ENCODE measurements around the gene TSPAN15. TPM values are rescaled to one million over a fixed set of nuclear protein-coding genes. Genes with fewer than 3 reads are reported as not detected.

The TSPAN15 gene
- polyA plus RNA-seq, 1 donor (not counting 4 experiments of a cell fraction or from before 2014, with no cell fraction given), result 2.1 TPM

GRCh38 chr10:69434926-69435325, 16.3 kb upstream of the TSPAN15 start:
- Histone ChIP-seq H3K4me1 (ENCODE audit: control insufficient read depth, extremely low read depth, insufficient read depth, low read length) (peaks cover 27% of the 10 kb centered on the region), H3K9me1 (ENCODE audit: control insufficient read depth, extremely low read depth, insufficient read depth, low read length) (no peaks in the 10 kb centered on the region), H3K4me2 (ENCODE audit: control insufficient read depth, extremely low read depth, insufficient read depth, low read depth, low read length) (no peak overlapping the region), H3K27ac (ENCODE audit: control insufficient read depth, insufficient read depth, low read length) (no peak overlapping the region), H3K27me3 (ENCODE audit: control insufficient read depth, extremely low read depth, insufficient read depth, low read length) (no peaks in the 10 kb centered on the region), H2AFZ (ENCODE audit: control insufficient read depth, low read length) (no peak overlapping the region), H3K79me2 (ENCODE audit: control insufficient read depth, insufficient read depth, low read length) (no peaks in the 10 kb centered on the region), H3K9ac (ENCODE audit: control insufficient read depth, extremely low read depth, insufficient read depth, low read length) (no peak overlapping the region), H3K36me3 (ENCODE audit: control insufficient read depth in 2 of 2, extremely low read depth in 1 of 2, insufficient read depth in 2 of 2, low read length in 2 of 2) (no peaks in the 10 kb centered on the region), H4K20me1 (ENCODE audit: control insufficient read depth, extremely low read depth, insufficient read depth, low read length) (no peaks in the 10 kb centered on the region), H3K4me3 (ENCODE audit: control insufficient read depth in 2 of 3, extremely low read depth in 1 of 3, insufficient read depth in 2 of 3, low read depth in 1 of 3, low read length in 3 of 3) (no peak overlapping the region), H3K9me3 (ENCODE audit: control insufficient read depth, low read depth, low read length) (no peaks in the 10 kb centered on the region)
- no peak for DNase-seq (ENCODE audit: low read depth, low spot score)
- dilution Hi-C loops (cut with MboI; ENCODE audit: extremely low pct_ligation_motif_present, low sequenced_read_pairs), result no loop called here
- TF ChIP-seq EZH2 (IDR thresholded peaks at IDR 0.05; ENCODE audit: low read length) (no peak), CTCF (optimal IDR thresholded peaks at IDR 0.05 in 1 of 3, IDR thresholded peaks at IDR 0.05 in 1 of 3, conservative IDR thresholded peaks at IDR 0.05 in 1 of 3; ENCODE audit: extremely low read depth in 1 of 3, insufficient read depth in 2 of 3, low read length in 3 of 3) (no peak)
- FAIRE-seq, result no peak

GRCh38 chr10:69435966-69436520, 15.2 kb upstream of the TSPAN15 start:
- H3K4me2 ChIP-seq (ENCODE audit: control insufficient read depth, extremely low read depth, insufficient read depth, low read depth, low read length), result no peak overlapping the region
- no peak for DNase-seq (ENCODE audit: low read depth, low spot score)
- no peaks in the 10 kb centered on the region for H3K79me2 ChIP-seq (ENCODE audit: control insufficient read depth, insufficient read depth, low read length)
- dilution Hi-C loops (cut with MboI; ENCODE audit: extremely low pct_ligation_motif_present, low sequenced_read_pairs), result no loop called here
- H3K4me3 ChIP-seq (ENCODE audit: control insufficient read depth in 2 of 3, extremely low read depth in 1 of 3, insufficient read depth in 2 of 3, low read depth in 1 of 3, low read length in 3 of 3), result no peak overlapping the region
- no peak overlapping the region for H3K9ac ChIP-seq (ENCODE audit: control insufficient read depth, extremely low read depth, insufficient read depth, low read length)
- H2AFZ ChIP-seq (ENCODE audit: control insufficient read depth, low read length), result no peak overlapping the region
- no peaks in the 10 kb centered on the region for H4K20me1 ChIP-seq (ENCODE audit: control insufficient read depth, extremely low read depth, insufficient read depth, low read length)
- H3K4me1 ChIP-seq (ENCODE audit: control insufficient read depth, extremely low read depth, insufficient read depth, low read length), result peaks cover 35% of the 10 kb centered on the region
- TF ChIP-seq CTCF (optimal IDR thresholded peaks at IDR 0.05 in 1 of 3, IDR thresholded peaks at IDR 0.05 in 1 of 3, conservative IDR thresholded peaks at IDR 0.05 in 1 of 3; ENCODE audit: extremely low read depth in 1 of 3, insufficient read depth in 2 of 3, low read length in 3 of 3), result no peak
- no peak for FAIRE-seq
- no peaks in the 10 kb centered on the region for H3K36me3 ChIP-seq (ENCODE audit: control insufficient read depth in 2 of 2, extremely low read depth in 1 of 2, insufficient read depth in 2 of 2, low read length in 2 of 2)
- no peaks in the 10 kb centered on the region for H3K9me3 ChIP-seq (ENCODE audit: control insufficient read depth, low read depth, low read length)
- H3K27me3 ChIP-seq (ENCODE audit: control insufficient read depth, extremely low read depth, insufficient read depth, low read length), result no peaks in the 10 kb centered on the region
- H3K27ac ChIP-seq (ENCODE audit: control insufficient read depth, insufficient read depth, low read length), result no peak overlapping the region
- H3K9me1 ChIP-seq (ENCODE audit: control insufficient read depth, extremely low read depth, insufficient read depth, low read length), result no peaks in the 10 kb centered on the region
